IPS DF 4.7 (cell line): ENCODE results near the gene MYO5B.

ENCODE experiments used
- DNase-seq: peaks from one replicate; pipeline ENCODE4 v3.0.0-alpha.2; 2013; ENCODE audit warnings: low spot score; ENCODE audit errors: extremely low read depth

MYO5B gene

GRCh38 chr18:49972535-49972934 lies 222.4 kb downstream of the MYO5B start:
- DNase-seq = no peak

- no peak for DNase-seq
Measured at GRCh38 chr18:49971462-49971861, 223.5 kb downstream of the MYO5B start.

DNA sequence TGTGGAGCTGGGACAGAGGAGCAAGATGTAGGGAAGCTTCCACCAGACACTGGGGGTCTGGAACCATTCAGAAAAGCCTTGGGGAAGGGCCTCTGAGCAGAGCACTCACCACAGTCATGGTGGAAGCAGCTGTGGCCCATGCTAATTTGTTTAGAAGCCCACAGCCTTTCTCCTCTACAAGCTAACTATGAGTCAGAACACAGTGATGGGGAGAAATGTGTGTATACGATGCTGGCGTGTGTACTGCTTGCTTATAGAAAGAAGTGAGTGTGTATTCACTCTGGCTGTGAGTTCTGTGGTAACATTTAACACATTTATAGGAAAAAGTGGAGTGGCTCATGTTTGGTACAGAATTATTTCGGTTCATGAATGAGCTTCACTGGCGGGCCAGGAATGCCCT lies 224.6 kb downstream of the MYO5B start:
- no peak for DNase-seq

- no peak for DNase-seq
Measured at GRCh38 chr18:49968644-49969309, 226.2 kb downstream of the MYO5B start.

DNA sequence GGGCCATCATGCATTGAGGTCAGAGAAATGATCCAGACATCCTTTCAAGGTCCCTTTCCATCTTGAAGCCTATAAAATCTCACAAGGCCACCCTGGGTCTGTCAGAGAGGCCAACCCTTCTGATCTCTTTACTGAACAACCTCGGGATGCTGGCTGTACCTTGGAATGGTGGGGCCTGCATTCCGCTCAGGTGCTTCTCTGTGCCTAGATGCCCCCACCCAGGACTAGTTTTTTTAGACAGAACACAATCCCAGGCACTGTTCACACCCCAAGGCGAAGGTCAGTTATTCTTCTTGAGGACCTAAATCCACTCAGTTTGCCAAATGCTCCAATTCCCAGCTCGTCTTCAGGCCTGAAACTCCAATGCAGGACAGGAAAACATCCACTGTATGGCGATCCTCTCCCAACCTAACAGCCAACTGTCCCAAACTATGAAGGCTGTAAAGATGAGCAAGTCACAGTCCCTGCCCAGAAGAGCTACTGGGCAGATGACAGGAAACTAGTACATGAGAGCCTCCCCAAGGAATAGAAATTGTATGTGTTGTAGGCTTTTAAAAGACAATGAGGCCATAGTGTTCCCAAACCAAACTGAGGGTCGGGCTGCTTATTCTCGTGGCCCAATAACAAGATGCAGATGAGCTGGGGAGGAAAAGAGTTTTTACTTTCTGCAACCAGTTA lies 227.2 kb downstream of the MYO5B start:
- no peak for DNase-seq

- no peak for DNase-seq
Measured at GRCh38 chr18:49967171-49967570, 227.8 kb downstream of the MYO5B start.

GRCh38 chr18:49966090-49966489 lies 228.9 kb downstream of the MYO5B start:
- DNase-seq = no peak

GRCh38 chr18:49963217-49963616 lies 231.7 kb downstream of the MYO5B start:
- DNase-seq = no peak

- DNase-seq = no peak
Measured at GRCh38 chr18:49961271-49961670, 233.7 kb downstream of the MYO5B start.

- DNase-seq = no peak
Measured at GRCh38 chr18:49960376-49960775, 234.6 kb downstream of the MYO5B start.

DNA sequence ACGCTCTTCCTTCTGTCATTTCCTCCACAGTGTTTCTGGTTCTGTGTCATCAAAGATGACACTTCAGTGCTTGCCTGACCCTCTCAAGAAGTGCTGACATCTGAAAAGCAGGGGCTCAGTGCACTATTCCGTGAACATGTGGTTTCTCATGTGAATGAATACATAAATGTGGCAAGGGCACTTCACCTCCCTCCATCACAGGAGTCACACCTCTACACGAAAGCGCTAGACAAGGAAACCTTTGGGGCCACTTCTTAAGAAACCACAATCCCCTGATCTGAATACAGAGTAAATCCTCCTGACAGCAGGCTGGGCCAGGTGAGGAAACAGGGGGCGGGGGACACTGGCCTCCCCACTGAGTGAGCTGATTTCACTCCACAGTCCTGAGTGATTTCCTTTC lies 235.8 kb downstream of the MYO5B start:
- DNase-seq = no peak

GRCh38 chr18:49955263-49955662 lies 239.7 kb downstream of the MYO5B start:
- DNase-seq = no peak

- DNase-seq = no peak
Measured at GRCh38 chr18:49953391-49953790, 241.6 kb downstream of the MYO5B start.

- no peak for DNase-seq
Measured at GRCh38 chr18:49949951-49950395, 245.0 kb downstream of the MYO5B start.

DNA sequence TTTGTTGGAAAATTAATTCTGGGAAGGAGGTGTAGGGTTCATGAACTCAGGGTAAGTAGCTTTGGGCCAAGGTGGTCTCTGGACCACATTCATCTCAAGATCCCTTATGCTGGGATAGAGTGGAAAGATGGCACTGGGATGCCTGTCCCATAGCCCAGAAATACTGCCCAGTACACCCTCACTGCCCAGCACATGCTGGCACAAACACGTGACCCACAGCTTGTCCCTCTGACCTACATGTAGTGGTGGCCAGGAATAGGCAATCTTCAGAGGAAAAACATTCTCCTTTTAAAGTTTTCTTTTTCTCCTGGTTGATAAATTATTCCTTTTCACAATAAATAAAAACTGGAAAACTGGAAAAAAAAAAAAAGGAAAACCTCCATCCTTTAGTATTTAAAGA lies 246.0 kb downstream of the MYO5B start:
- no peak for DNase-seq

DNA sequence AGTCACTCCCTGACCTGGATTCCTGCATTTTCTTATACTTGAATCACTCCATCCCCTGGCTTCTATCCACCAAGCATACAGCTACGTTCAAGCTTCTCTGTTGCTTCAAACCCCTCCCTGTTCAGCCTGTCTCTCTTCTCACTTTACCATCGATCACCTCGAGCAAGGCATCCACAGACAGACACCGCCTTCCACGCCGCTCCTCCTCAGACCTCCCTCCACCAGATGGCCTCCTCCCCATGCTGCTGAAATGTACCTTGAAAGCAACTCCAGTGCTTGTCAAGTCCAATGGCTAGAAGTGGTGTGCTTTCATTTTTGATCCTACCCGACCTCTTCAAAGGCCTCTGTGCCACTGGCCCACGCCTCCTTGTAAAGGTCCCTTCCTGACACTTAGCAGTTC lies 250.3 kb downstream of the MYO5B start:
- no peak for DNase-seq

GRCh38 chr18:49936821-49937220 lies 258.1 kb downstream of the MYO5B start:
- DNase-seq = no peak

GRCh38 chr18:49935215-49935614 lies 259.7 kb downstream of the MYO5B start:
- DNase-seq = no peak

GRCh38 chr18:49934457-49934856 lies 260.5 kb downstream of the MYO5B start:
- no peak for DNase-seq

GRCh38 chr18:49933530-49934128 lies 261.3 kb downstream of the MYO5B start:
- no peak for DNase-seq

DNA sequence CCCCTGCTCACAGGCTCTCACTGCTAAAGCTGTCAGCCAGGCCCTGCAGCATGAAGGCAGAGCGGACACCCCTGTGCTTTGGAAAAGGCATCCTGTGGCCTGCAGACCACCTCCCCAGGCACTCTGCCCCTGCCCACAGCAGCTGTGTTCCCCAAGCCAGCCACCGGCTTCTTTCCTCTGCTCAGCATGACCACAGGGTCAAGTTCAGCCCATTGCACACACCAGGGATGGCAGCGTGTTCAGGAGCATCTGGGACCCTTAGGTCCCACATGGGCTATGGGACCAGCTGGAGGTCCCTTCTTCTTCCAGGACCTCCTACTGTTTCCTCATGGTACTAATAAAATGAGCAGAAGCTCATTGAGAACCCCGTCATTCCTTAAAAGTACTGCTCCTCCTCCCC lies 263.2 kb downstream of the MYO5B start:
- DNase-seq = no peak

- no peak for DNase-seq
Measured at GRCh38 chr18:49931179-49931578, 263.8 kb downstream of the MYO5B start.
